OCI-LY7 (cell line): ENCODE data around the gene SYT9. TPM values are rescaled to one million over a fixed set of nuclear protein-coding genes. Genes with fewer than 3 reads are reported as not detected.

Experiments
- BruUV-seq: library from RNA; stranded (reverse); fragments of 400-500 nt; replicated peaks from 2 replicates; lab custom pipeline; 2021; lab: Mats Ljungman, UMichigan
- CTCF ChIA-PET: fragments of 300-600 bp; sonication (Branson Sonifier 250); formaldehyde crosslinking; loops from one replicate; lab custom pipeline; 2022; ENCODE audit warnings: antibody characterized with exemption; ENCODE audit not compliant: unreplicated experiment; lab: Charles Lee
- POLR2A ChIA-PET: fragments of 300-600 bp; sonication (Branson Sonifier 250); formaldehyde crosslinking; loops from one replicate; lab custom pipeline; 2022; ENCODE audit warnings: antibody characterized with exemption; lab: Charles Lee
- DNase-seq: peaks from one replicate; pipeline ENCODE4 v3.0.0-alpha.2; 2015; ENCODE audit warnings: low spot score
- H2AFZ ChIP-seq: fragments of 200-600 bp; sonication (generic), shearing (Covaris generic); 2 replicates; pipeline ENCODE4 v1.6.1; 2014; ENCODE audit warnings: mild to moderate bottlenecking, antibody characterized with exemption, low read length, moderate library complexity
- H3K27ac ChIP-seq: fragments of 200-600 bp; sonication (generic); 2 replicates; pipeline ENCODE4 v1.5.1; 2014; ENCODE audit warnings: mixed run types, low read depth, mild to moderate bottlenecking, moderate library complexity, low read length, inconsistent platforms; ENCODE audit not compliant: poor library complexity, severe bottlenecking
- H3K36me3 ChIP-seq: fragments of 200-600 bp; sonication (generic); 2 replicates; pipeline ENCODE4 v1.6.1; 2014; ENCODE audit warnings: mild to moderate bottlenecking, antibody characterized with exemption, low read length, moderate library complexity, mixed read lengths; ENCODE audit not compliant: insufficient read depth
- H3K4me1 ChIP-seq: fragments of 200-600 bp; sonication (generic); 2 replicates; pipeline ENCODE4 v1.5.1; 2014; ENCODE audit warnings: mild to moderate bottlenecking, low read length; ENCODE audit not compliant: insufficient read depth, poor library complexity, severe bottlenecking
- H3K4me2 ChIP-seq: fragments of 200-600 bp; sonication (generic); 2 replicates; pipeline ENCODE4 v1.6.1; 2014; ENCODE audit warnings: mild to moderate bottlenecking, low read length
- H3K4me3 ChIP-seq: fragments of 200-600 bp; sonication (generic); 2 replicates; pipeline ENCODE4 v1.5.1; 2014; ENCODE audit warnings: mild to moderate bottlenecking, low read depth, low read length; ENCODE audit not compliant: poor library complexity, severe bottlenecking
- H3K79me2 ChIP-seq: fragments of 200-600 bp; sonication (generic); 2 replicates; pipeline ENCODE4 v1.6.1; 2016; ENCODE audit warnings: low read depth, mild to moderate bottlenecking, low read length, moderate library complexity, mixed read lengths; ENCODE audit not compliant: insufficient read depth
- H3K9me2 ChIP-seq: fragments of 200-600 bp; sonication (generic); 2 replicates; pipeline ENCODE4 v1.6.1; 2016; ENCODE audit warnings: mild to moderate bottlenecking, low read length, mixed read lengths; ENCODE audit not compliant: insufficient read depth
- H3K9me3 ChIP-seq: fragments of 200-600 bp; sonication (generic); 2 replicates; pipeline ENCODE4 v1.6.1; 2014; ENCODE audit warnings: mild to moderate bottlenecking, mixed run types, low read length, mixed read lengths
- H4K20me1 ChIP-seq: fragments of 200-600 bp; sonication (generic); 2 replicates; pipeline ENCODE4 v1.6.1; 2014; ENCODE audit warnings: mild to moderate bottlenecking, antibody characterized with exemption, low read length, moderate library complexity, mixed read lengths; ENCODE audit not compliant: insufficient read depth
- CTCF ChIP-seq: fragments of 200-600 bp; sonication (generic); conservative IDR thresholded peaks from 2 replicates; pipeline ENCODE4 v1.5.1; 2014; ENCODE audit warnings: mild to moderate bottlenecking, antibody characterized with exemption, low read length, moderate library complexity, mixed read lengths
- EZH2phosphoT487 ChIP-seq: fragments of 200-600 bp; sonication (generic); IDR thresholded peaks from 2 replicates; pipeline ENCODE4 v1.6.1; 2018; ENCODE audit warnings: low read depth, borderline replicate concordance, mild to moderate bottlenecking, mixed run types, antibody characterized with exemption, low read length, moderate library complexity, mixed read lengths
- intact Hi-C: fragments of 100-400 bp; cut with micrococcal nuclease; formaldehyde crosslinking; loops from one replicate; pipeline ENCODE4 v1.10.0; 2022; ENCODE audit not compliant: unreplicated experiment
- total RNA-seq, 2 experiments: library from RNA; depleted of rRNA in 1 of 2; stranded (reverse); fragments of >200 nt in 1 of 2; shearing (Covaris generic) in 1 of 2; gene quantifications; 2 replicates each; pipeline ENCODE4 v1.2.3, GENCODE V29; 2014 to 2022

SYT9 gene
- total RNA-seq, 2 experiments from 2014 or later, result 0.19 TPM; not detected in 1

GRCh38 chr11:7416080-7416479, 164.4 kb downstream of the SYT9 start:
- no peak overlapping the region for H3K27ac ChIP-seq
- no peaks in the 10 kb centered on the region for H3K9me2 ChIP-seq
- DNase-seq, result no peak
- POLR2A ChIA-PET, result no interaction called here
- no TSS peak for BruUV-seq
- no peaks in the 10 kb centered on the region for H3K9me3 ChIP-seq
- no peak overlapping the region for H3K4me3 ChIP-seq
- H3K4me1 ChIP-seq, result no peaks in the 10 kb centered on the region
- H2AFZ ChIP-seq, result no peak overlapping the region
- CTCF ChIA-PET, result interaction anchor here (0.6 kb wide), 1 partner anchor 19 kb away, joined by 3 read pairs; no protein-coding TSS in a partner anchor
- intact Hi-C loops, result no loop called here
- TF ChIP-seq CTCF (no peak), EZH2phosphoT487 (no peak)
- no peaks in the 10 kb centered on the region for H4K20me1 ChIP-seq
- no peaks in the 10 kb centered on the region for H3K36me3 ChIP-seq
- H3K4me2 ChIP-seq, result no peak overlapping the region
- H3K79me2 ChIP-seq, result no peaks in the 10 kb centered on the region

GRCh38 chr11:7417328-7417727, 165.6 kb downstream of the SYT9 start:
- Histone ChIP-seq H3K79me2 (no peaks in the 10 kb centered on the region), H3K36me3 (no peaks in the 10 kb centered on the region), H3K4me3 (no peak overlapping the region), H3K9me2 (no peaks in the 10 kb centered on the region), H3K27ac (no peak overlapping the region), H3K4me2 (no peak overlapping the region), H2AFZ (no peak overlapping the region), H3K4me1 (peaks cover 1% of the 10 kb centered on the region), H4K20me1 (no peaks in the 10 kb centered on the region), H3K9me3 (no peaks in the 10 kb centered on the region)
- ChIA-PET CTCF (no interaction called here), POLR2A (no interaction called here)
- intact Hi-C loops, result no loop called here
- DNase-seq, result no peak
- BruUV-seq, result no TSS peak
- TF ChIP-seq CTCF, result no peak
- TF ChIP-seq EZH2phosphoT487, result no peak

GRCh38 chr11:7418061-7418460, 166.4 kb downstream of the SYT9 start:
- CTCF ChIA-PET, result no interaction called here
- Histone ChIP-seq H3K79me2 (no peaks in the 10 kb centered on the region), H2AFZ (no peak overlapping the region), H3K27ac (no peak overlapping the region), H3K4me3 (no peak overlapping the region), H3K9me3 (no peaks in the 10 kb centered on the region), H3K9me2 (no peaks in the 10 kb centered on the region), H3K4me1 (peaks cover 9% of the 10 kb centered on the region), H4K20me1 (no peaks in the 10 kb centered on the region), H3K4me2 (no peak overlapping the region), H3K36me3 (no peaks in the 10 kb centered on the region)
- POLR2A ChIA-PET, result no interaction called here
- no TSS peak for BruUV-seq
- DNase-seq, result no peak
- intact Hi-C loops, result no loop called here
- TF ChIP-seq EZH2phosphoT487 (no peak), CTCF (no peak)
